VCaP (cell line): ENCODE results near the gene RRP1.

Source experiments
- H3K27ac ChIP-seq: fragments of 450-650 bp; 2 replicates; pipeline ENCODE4 v1.5.1; 2017
- TF ChIP-seq, protein P1 (sequence below): fragments of 450-650 bp; conservative IDR thresholded peaks from 2 replicates; pipeline ENCODE4 v1.5.1; 2017; ENCODE audit warnings: mild to moderate bottlenecking, moderate library complexity

RRP1 gene

DNA sequence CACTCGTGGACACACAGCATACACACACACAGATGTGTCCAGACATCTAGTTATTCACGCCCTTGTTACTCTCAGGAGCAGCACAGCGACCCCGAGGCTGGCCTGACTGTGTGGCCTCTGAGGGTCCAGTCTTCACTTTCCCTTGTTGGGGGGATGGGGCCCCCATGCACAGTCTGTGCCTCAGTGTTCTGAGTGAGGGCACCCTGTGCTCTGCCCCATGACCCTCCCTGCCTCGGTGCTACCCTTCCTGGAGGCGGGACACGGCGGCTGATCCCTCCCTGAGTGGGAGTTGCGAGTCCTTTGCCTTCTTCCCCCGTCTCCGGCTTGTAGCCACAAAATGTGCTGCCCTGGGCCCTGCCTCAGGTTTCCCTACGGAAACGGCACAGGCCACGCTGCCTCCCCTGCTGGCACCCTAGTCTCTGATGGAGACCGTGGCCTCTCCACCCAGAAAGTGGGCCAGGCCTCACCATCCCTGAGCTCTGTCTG, 21.8 kb upstream of the RRP1 start:
- H3K27ac ChIP-seq = no peak overlapping the region
- TF ChIP-seq, protein P1, sequence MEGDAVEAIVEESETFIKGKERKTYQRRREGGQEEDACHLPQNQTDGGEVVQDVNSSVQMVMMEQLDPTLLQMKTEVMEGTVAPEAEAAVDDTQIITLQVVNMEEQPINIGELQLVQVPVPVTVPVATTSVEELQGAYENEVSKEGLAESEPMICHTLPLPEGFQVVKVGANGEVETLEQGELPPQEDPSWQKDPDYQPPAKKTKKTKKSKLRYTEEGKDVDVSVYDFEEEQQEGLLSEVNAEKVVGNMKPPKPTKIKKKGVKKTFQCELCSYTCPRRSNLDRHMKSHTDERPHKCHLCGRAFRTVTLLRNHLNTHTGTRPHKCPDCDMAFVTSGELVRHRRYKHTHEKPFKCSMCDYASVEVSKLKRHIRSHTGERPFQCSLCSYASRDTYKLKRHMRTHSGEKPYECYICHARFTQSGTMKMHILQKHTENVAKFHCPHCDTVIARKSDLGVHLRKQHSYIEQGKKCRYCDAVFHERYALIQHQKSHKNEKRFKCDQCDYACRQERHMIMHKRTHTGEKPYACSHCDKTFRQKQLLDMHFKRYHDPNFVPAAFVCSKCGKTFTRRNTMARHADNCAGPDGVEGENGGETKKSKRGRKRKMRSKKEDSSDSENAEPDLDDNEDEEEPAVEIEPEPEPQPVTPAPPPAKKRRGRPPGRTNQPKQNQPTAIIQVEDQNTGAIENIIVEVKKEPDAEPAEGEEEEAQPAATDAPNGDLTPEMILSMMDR = no peak

DNA sequence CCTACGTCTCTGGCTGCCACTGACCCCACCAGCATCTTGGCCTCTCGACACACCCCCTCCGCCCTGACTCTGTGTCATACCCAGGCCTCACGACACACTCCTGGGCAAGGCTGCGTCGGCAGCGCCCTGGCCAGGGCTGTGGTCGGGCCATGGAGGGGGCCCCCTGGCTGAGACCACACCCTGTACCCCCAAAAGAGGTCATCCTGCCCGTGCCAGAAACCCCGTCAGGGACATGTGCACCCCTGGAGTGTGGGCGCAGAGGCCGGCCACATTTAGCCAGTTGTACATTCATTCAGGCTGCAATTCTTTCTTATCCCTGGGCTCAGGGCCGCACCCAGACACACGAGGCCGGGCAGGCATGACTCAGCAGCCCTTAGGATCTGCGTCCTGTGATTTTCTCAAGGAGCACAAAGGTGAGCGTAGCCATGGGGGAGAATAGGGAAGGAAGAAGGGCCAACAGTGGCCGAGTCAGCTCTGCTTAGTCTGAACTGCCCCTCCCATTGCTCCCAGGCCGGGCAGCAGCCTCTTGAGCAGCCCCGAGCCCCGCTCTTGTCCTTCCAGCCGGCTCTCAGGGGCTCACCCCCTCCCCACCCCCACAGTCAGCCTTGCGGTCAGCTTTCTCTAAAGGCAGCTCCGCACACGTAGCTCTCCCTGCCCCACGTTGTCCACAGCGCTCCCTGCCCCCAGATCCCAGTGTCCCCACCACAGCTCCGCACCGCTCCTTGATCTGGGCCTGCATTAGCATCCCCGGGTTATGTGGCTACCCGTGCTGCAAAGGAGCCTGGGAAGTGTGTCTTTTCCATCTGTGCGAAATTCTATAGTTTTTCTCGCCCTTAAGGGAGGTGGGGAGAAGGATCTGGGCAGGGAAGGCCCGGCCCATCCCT, 21.2 kb upstream of the RRP1 start:
- TF ChIP-seq, protein P1 = no peak
- no peak overlapping the region for H3K27ac ChIP-seq

DNA sequence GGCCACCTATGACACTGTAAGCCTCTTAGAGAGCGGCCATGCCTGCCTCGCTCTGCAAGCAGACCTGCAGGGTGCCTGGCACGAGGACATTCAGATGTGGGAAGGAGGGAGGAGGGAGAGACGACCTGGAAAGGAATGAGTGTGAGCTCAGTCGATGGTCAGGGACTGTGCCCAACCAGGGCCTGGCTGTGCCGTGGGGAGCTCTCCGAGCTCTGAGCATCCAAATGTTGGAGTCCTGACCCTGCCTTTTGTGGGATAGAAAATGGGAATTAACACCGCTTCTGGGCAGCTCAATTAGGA, 20.6 kb upstream of the RRP1 start:
- TF ChIP-seq, protein P1 = no peak
- H3K27ac ChIP-seq = no peak overlapping the region

DNA sequence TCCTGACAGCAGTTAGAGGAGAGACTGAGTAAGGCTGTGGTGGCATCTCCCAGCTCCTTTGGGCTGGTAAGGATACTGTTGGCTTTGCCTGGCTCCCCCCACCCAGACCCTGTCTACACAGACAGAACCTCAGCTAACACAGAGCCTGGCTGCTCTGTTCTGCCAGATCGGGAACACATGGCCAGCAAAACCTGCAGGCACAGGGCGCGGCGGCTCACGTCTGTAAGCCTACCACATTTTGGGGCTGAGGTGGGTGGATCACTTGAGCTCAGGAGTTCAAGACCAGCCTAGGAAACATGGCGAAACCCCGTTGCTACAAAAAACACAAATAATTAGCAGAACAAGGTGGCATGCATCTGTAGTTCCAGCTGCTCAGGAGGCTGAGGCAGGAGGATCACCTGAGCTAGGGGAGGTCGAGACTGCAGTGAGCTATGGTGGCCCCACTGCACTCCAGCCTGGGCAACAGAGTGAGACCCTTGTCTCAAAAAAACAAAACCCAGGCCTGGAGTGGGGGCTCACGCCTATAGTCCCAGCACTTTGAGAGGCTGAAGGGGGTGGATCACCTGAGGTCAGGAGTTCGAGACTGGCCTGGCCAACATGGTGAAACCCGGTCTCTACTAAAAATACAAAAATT, 19.9 kb upstream of the RRP1 start:
- H3K27ac ChIP-seq = no peak overlapping the region
- TF ChIP-seq, protein P1 = no peak

DNA sequence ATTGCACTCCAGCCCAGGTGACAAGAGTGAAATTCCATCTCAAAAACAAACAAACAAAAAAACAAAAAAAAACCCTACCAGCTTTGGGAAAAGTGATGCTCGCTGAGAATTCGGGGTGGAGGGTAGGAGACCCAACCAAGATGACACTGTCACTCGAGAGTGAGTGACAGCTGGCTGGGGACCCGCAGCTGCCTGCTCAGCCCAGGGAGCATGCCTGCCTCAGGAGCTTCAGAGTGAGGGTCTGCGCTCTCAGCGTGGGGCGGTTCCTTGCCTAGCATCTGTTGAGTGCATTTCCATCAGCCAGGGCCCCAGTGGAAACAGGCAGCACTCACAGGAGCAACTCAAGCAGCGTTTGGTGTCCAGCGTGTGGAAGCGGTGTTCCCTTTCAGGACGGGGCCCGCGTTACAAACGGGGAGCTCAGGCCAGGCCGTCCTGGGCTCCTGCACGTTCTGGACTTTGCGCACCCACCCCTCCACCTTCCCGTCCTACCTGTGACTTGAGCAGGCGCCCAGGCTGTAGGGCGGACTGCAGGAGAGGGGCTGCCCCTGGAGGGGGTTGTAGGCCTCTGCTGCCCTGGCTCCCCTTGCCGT, 19.2 kb upstream of the RRP1 start:
- TF ChIP-seq, protein P1 = no peak
- no peak overlapping the region for H3K27ac ChIP-seq

DNA sequence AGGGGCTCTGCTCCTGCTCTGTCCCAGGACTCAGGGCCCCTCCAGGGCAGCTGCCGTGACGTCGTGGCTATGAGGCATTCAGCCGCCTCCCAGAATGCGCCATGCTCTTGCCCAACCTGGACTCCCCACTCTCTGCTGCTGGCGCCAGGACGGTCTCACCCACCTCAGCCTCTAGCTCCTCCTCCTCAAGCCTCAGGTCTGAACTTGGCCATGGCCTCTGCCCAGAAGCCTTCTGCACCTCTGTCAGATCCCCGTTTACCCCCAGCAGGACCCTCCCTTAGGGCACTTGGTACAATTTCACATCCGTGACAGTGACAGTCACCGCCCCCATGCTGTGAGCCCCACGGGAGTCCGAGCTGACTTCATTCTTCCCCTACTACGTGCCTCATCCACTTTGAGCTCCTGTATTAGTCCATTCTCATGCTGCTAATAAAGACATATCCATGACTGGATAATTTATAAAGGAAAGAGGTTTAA, 18.1 kb upstream of the RRP1 start:
- H3K27ac ChIP-seq = no peak overlapping the region
- TF ChIP-seq, protein P1 = no peak

DNA sequence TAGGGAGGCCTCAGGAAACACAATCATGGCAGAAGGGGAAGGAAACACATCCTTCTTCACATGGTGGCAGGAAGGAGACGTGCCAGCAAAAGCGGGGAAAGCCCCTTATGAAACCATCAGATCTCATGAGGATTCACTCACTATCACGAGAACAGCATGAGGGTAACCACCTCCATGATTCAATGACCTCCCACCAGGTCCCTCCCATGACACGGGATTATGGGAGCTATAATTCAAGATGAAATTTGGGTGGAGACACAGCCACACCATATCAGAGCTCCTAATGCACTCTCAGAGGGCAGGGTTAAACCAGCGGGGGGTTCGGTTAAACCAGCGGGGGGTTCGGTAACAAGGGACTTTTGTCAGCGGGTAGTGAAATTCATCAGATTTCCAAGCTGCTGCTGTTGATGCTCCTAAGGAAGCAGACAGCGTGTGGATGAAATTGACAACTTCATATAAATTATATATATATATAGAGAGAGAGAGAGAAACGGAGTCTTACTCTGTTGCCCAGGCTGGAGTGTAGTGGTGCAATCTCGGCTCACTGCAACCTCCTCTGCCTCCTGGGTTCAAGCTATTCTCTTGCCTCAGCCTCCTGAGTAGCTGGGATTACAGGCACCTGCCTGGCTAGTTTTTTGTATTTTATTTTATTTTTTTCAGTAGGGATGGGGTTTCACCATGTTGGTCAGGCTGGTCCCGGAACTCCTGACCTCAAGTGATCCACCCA, 17.5 kb upstream of the RRP1 start:
- TF ChIP-seq, protein P1 = no peak
- no peak overlapping the region for H3K27ac ChIP-seq
